Epithelial cell of esophagus (primary cell): ENCODE measurements around the gene IPO5.

Experiments
- DNase-seq: peaks from one replicate; pipeline ENCODE4 v3.0.0; 2010; ENCODE audit warnings: low read depth
- H3K4me3 ChIP-seq: 2 replicates; pipeline ENCODE4 v1.5.1; 2011; ENCODE audit warnings: mild to moderate bottlenecking, low read length, control low read depth
- CTCF ChIP-seq: IDR thresholded peaks from 2 replicates; pipeline ENCODE4 v1.5.1; 2011; ENCODE audit warnings: low read depth, mild to moderate bottlenecking, low read length, control low read depth, inconsistent platforms; ENCODE audit not compliant: insufficient read depth; ENCODE audit errors: missing control alignments

IPO5 gene

DNA sequence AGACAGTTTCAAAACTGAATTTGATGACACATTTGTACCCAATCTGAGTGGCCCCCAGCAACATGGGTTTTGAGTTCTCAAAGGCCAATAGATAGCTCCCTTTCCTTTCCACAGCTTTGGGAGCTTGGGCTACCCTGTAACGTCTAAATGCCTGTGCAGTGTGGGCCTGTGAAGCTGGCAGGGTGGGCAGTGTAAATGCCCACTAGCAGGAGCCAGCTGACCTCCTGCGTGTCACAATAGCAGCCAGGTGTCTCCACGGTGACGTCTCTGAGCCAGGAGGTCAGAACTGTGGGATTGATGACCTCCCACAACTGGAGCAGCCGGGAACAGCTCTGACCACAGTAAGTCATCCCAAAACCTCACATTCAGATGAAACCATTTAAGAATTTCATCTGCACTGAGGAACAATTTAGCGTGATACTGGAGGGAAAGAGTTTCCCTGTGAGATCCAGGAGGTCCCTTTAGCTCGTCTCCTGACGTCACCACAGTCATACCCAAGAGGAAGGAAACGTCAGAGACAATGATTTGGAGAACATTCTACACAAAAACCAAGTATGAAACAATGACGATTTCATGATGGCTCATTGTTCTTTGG is at the start of gene IPO5:
Gene IPO5 (plus strand): TSS at position 300 of the 595 bp plus-strand sequence. CDS start 23,022 bp downstream, outside the sequence.
- DNase-seq = no peak
- no peak for TF ChIP-seq CTCF
- H3K4me3 ChIP-seq = no peak within 1 kb of the TSS

DNA sequence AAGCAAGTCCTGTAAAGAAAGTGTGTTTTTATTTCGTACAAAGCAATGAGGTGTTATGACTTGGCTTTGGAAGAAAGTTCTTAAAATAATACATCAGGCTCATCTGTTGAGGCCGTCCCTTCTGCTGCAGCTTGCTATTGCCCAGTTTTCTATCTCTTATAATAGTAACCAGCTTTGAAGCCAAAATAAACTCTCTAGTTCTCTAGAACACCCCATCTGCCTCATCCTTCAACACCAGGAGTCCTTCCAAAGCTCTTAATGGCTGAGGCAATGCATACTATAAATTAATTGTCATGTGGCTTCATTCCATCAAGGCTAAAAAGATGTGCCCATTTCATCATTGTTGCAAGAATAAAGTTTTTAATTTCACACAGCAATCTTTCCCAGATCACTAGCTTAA is 49.4 kb upstream of the IPO5 start:
- no peak overlapping the region for H3K4me3 ChIP-seq
- DNase-seq = no peak
- TF ChIP-seq CTCF = no peak

- DNase-seq = no peak
- no peak overlapping the region for H3K4me3 ChIP-seq
- TF ChIP-seq CTCF = no peak
Observed at GRCh38 chr13:97905517-97905916, 48.0 kb upstream of the IPO5 start.

- DNase-seq = peak; percentile 56
- peak; percentile 42 for TF ChIP-seq CTCF
- H3K4me3 ChIP-seq = no peak overlapping the region
Observed at GRCh38 chr13:97911311-97912138, 42.0 kb upstream of the IPO5 start.

- no peak overlapping the region for H3K4me3 ChIP-seq
- DNase-seq = no peak
- TF ChIP-seq CTCF = no peak
Observed at GRCh38 chr13:97912139-97912535, 41.3 kb upstream of the IPO5 start.

GRCh38 chr13:97913206-97913605 is 40.3 kb upstream of the IPO5 start:
- DNase-seq = peak; percentile 20
- no peak for TF ChIP-seq CTCF
- no peak overlapping the region for H3K4me3 ChIP-seq

- TF ChIP-seq CTCF = no peak
- DNase-seq = no peak
- H3K4me3 ChIP-seq = no peak overlapping the region
Observed at GRCh38 chr13:97914540-97914939, 38.9 kb upstream of the IPO5 start.
